Mesenchymal stem cell (in vitro differentiated cells and primary cell): ENCODE data around the gene FAM50A.

Experiments used
- DNase-seq: peaks from one replicate; pipeline ENCODE4 v3.0.0-alpha.2; 2013
- H2AFZ ChIP-seq: one replicate; pipeline ENCODE4 v1.6.1; 2013; ENCODE audit warnings: low read depth, mild to moderate bottlenecking, control low read depth, inconsistent platforms, low read length, moderate library complexity
- H2AK5ac ChIP-seq: 2 replicates; pipeline ENCODE4 v1.6.1; 2013; ENCODE audit warnings: low read length, moderate library complexity, mild to moderate bottlenecking, inconsistent platforms; ENCODE audit not compliant: severe bottlenecking
- H2BK120ac ChIP-seq: one replicate; pipeline ENCODE4 v1.6.1; 2013; ENCODE audit warnings: low read depth, mild to moderate bottlenecking, inconsistent platforms, low read length, moderate library complexity
- H2BK12ac ChIP-seq, 2 experiments: one replicate each; pipeline ENCODE4 v1.6.1; 2013; ENCODE audit warnings: inconsistent platforms in 2 of 2, low read length in 2 of 2, mild to moderate bottlenecking in 2 of 2, moderate library complexity in 2 of 2, control low read depth in 1 of 2
- H2BK15ac ChIP-seq: one replicate; pipeline ENCODE4 v1.6.1; 2013; ENCODE audit warnings: mild to moderate bottlenecking, low read depth, inconsistent platforms; ENCODE audit not compliant: poor library complexity, severe bottlenecking
- H2BK5ac ChIP-seq: 2 replicates; pipeline ENCODE4 v1.6.1; 2013; ENCODE audit warnings: low read depth, mild to moderate bottlenecking, low read length, control low read depth, inconsistent platforms; ENCODE audit not compliant: poor library complexity, severe bottlenecking
- H3K14ac ChIP-seq, 2 experiments: one replicate each; pipeline ENCODE4 v1.6.1; 2013; ENCODE audit warnings: inconsistent platforms in 2 of 2, low read length in 2 of 2, control low read depth in 1 of 2, mild to moderate bottlenecking in 1 of 2, moderate library complexity in 1 of 2
- H3K18ac ChIP-seq, 2 experiments: one replicate each; pipeline ENCODE4 v1.6.1; 2013; ENCODE audit warnings: inconsistent platforms in 2 of 2, low read length in 2 of 2, control low read depth in 1 of 2, low read depth in 1 of 2, mild to moderate bottlenecking in 1 of 2
- H3K23ac ChIP-seq, 2 experiments: one replicate each; pipeline ENCODE4 v1.6.1; 2013; ENCODE audit warnings: inconsistent platforms in 2 of 2, low read length in 2 of 2, mild to moderate bottlenecking in 2 of 2, moderate library complexity in 2 of 2, control low read depth in 1 of 2
- H3K27ac ChIP-seq: 2 replicates; pipeline ENCODE4 v1.5.1; 2013; ENCODE audit warnings: mild to moderate bottlenecking, moderate library complexity, low read length, control low read depth, inconsistent platforms; ENCODE audit not compliant: poor library complexity, severe bottlenecking
- H3K27me3 ChIP-seq, 2 experiments: 2 replicates each; pipeline versions ENCODE4 v1.6.1 to v1.7.0; 2013; ENCODE audit warnings: low read length in 2 of 2, mild to moderate bottlenecking in 2 of 2, moderate library complexity in 2 of 2, control low read depth in 1 of 2, inconsistent platforms in 1 of 2; ENCODE audit not compliant: control insufficient read depth in 1 of 2, insufficient read depth in 1 of 2
- H3K36me3 ChIP-seq, 2 experiments: 2 replicates each; pipeline versions ENCODE4 v1.6.1 to v1.7.0; 2013; ENCODE audit warnings: low read length in 2 of 2, control low read depth in 1 of 2, inconsistent platforms in 1 of 2, low read depth in 1 of 2, mild to moderate bottlenecking in 1 of 2; ENCODE audit not compliant: insufficient read depth in 2 of 2, control insufficient read depth in 1 of 2
- H3K4ac ChIP-seq, 2 experiments: one replicate each; pipeline ENCODE4 v1.6.1; 2013; ENCODE audit warnings: inconsistent platforms in 2 of 2, low read length in 2 of 2, mild to moderate bottlenecking in 2 of 2, moderate library complexity in 2 of 2, control low read depth in 1 of 2, low read depth in 1 of 2
- H3K4me1 ChIP-seq: 2 replicates; pipeline ENCODE4 v1.6.1; 2013; ENCODE audit warnings: low read depth, low read length, control low read depth; ENCODE audit not compliant: control insufficient read depth, insufficient read depth
- H3K4me2 ChIP-seq: 2 replicates; pipeline ENCODE4 v1.6.1; 2013; ENCODE audit warnings: low read length, mild to moderate bottlenecking, inconsistent platforms; ENCODE audit not compliant: poor library complexity, severe bottlenecking
- H3K4me3 ChIP-seq, 2 experiments: 2 replicates each; pipeline versions ENCODE4 v1.5.1 to v1.7.0; 2013; ENCODE audit warnings: low read length in 2 of 2, mild to moderate bottlenecking in 2 of 2, control low read depth in 1 of 2, low read depth in 1 of 2; ENCODE audit not compliant: insufficient read depth in 1 of 2
- H3K79me1 ChIP-seq: replicated peaks from 2 replicates; pipeline ENCODE4 v1.6.1; 2013; ENCODE audit warnings: mild to moderate bottlenecking, control low read depth, low read length, inconsistent platforms; ENCODE audit not compliant: poor library complexity, severe bottlenecking
- H3K9ac ChIP-seq: 2 replicates; pipeline ENCODE4 v1.7.0; 2013; ENCODE audit warnings: mild to moderate bottlenecking, low read length, moderate library complexity
- H3K9me3 ChIP-seq: 2 replicates; pipeline ENCODE4 v1.7.0; 2013; ENCODE audit warnings: mild to moderate bottlenecking, low read length; ENCODE audit not compliant: control insufficient read depth
- H4K8ac ChIP-seq: one replicate; pipeline ENCODE4 v1.6.1; 2013; ENCODE audit warnings: inconsistent platforms, mild to moderate bottlenecking, low read length, moderate library complexity
- H4K91ac ChIP-seq: one replicate; pipeline ENCODE4 v1.6.1; 2013; ENCODE audit warnings: mild to moderate bottlenecking, low read length, inconsistent platforms
- WGBS: methylation state at CpG from one replicate; pipeline ENCODE4 v1.1.7; 2013; ENCODE audit warnings: mixed read lengths; 5-methylcytosine and 5-hydroxymethylcytosine counted together

The FAM50A gene

GRCh38 chrX:154458116-154458953 lies 14.4 kb downstream of the FAM50A start, which contains the start of gene PLXNA3:
PLXNA3 (plus strand) TSS chrX:154458281; CDS start chrX:154460184, 1,903 bp downstream.
- Histone ChIP-seq H2BK15ac (peak within 1 kb of the TSS; percentile 28), H2BK120ac (peak within 1 kb of the TSS; percentile 92), H3K9ac (peak within 1 kb of the TSS; percentile 79), H3K27me3 (no peaks in the 10 kb centered on the region), H3K23ac (peak within 1 kb of the TSS in 1 of 2 experiments; percentile 96), H2AFZ (no peak within 1 kb of the TSS), H4K91ac (peak within 1 kb of the TSS; percentile 50), H3K79me1 (peaks cover 4% of the 10 kb centered on the region), H3K36me3 (peaks cover 24 to 34% of the 10 kb centered on the region in 2 experiments), H3K9me3 (no peaks in the 10 kb centered on the region), H2BK12ac (no peak within 1 kb of the TSS), H3K27ac (no peak within 1 kb of the TSS), H3K4me1 (peaks cover 18% of the 10 kb centered on the region), H3K4me2 (peak within 1 kb of the TSS; percentile 71), H3K14ac (peak within 1 kb of the TSS in 1 of 2 experiments; percentile 99), H4K8ac (no peak within 1 kb of the TSS), H3K4ac (peak within 1 kb of the TSS in 1 of 2 experiments; percentile 89), H2BK5ac (no peak within 1 kb of the TSS), H3K18ac (peak within 1 kb of the TSS in 1 of 2 experiments; percentile 91), H3K4me3 (peak within 1 kb of the TSS; percentile 83 to 86), H2AK5ac (no peak within 1 kb of the TSS)
- WGBS, result under 1% methylated on average over 13 of the region's 88 CpGs
- no peak for DNase-seq

GRCh38 chrX:154458954-154459778 lies 15.2 kb downstream of the FAM50A start:
- Histone ChIP-seq H3K23ac (peak overlapping the region in 1 of 2 experiments; percentile 96), H3K4me2 (peak overlapping the region; percentile 71), H3K36me3 (peaks cover 28 to 42% of the 10 kb centered on the region in 2 experiments), H3K9me3 (no peaks in the 10 kb centered on the region), H3K18ac (peak overlapping the region in 1 of 2 experiments; percentile 91), H2BK5ac (no peak overlapping the region), H2BK15ac (no peak overlapping the region), H3K14ac (peak overlapping the region in 1 of 2 experiments; percentile 99), H3K4me1 (peaks cover 18% of the 10 kb centered on the region), H3K27ac (no peak overlapping the region), H4K8ac (peak overlapping the region; percentile 23), H3K9ac (peak overlapping the region; percentile 79), H2BK120ac (peak overlapping the region; percentile 49), H4K91ac (no peak overlapping the region), H2AK5ac (no peak overlapping the region), H3K4me3 (peak overlapping the region; percentile 83 to 86), H3K4ac (peak overlapping the region in 1 of 2 experiments; percentile 89), H3K79me1 (peaks cover 6% of the 10 kb centered on the region), H2BK12ac (no peak overlapping the region), H3K27me3 (no peaks in the 10 kb centered on the region), H2AFZ (no peak overlapping the region)
- WGBS, result 22% methylated on average over 12 of the region's 15 CpGs
- DNase-seq, result no peak

GRCh38 chrX:154459832-154460231 lies 15.9 kb downstream of the FAM50A start:
- no peak overlapping the region for H3K14ac ChIP-seq
- H2BK5ac ChIP-seq, result no peak overlapping the region
- no peaks in the 10 kb centered on the region for H3K9me3 ChIP-seq
- H2BK12ac ChIP-seq, result no peak overlapping the region
- no peak for DNase-seq
- H3K4me3 ChIP-seq, result peak overlapping the region; percentile 83 to 86
- H3K9ac ChIP-seq, result peak overlapping the region; percentile 79
- WGBS, result 65% methylated on average over 11 of the region's 14 CpGs
- peaks cover 29 to 49% of the 10 kb centered on the region in 2 experiments for H3K36me3 ChIP-seq
- H3K4ac ChIP-seq, result peak overlapping the region in 1 of 2 experiments; percentile 28
- H3K4me2 ChIP-seq, result peak overlapping the region; percentile 70
- H3K4me1 ChIP-seq, result peaks cover 18% of the 10 kb centered on the region
- no peak overlapping the region for H4K8ac ChIP-seq
- no peak overlapping the region for H3K23ac ChIP-seq
- no peak overlapping the region for H4K91ac ChIP-seq
- no peaks in the 10 kb centered on the region for H3K27me3 ChIP-seq
- peak overlapping the region in 1 of 2 experiments; percentile 52 for H3K18ac ChIP-seq
- no peak overlapping the region for H3K27ac ChIP-seq
- no peak overlapping the region for H2AFZ ChIP-seq
- H2AK5ac ChIP-seq, result no peak overlapping the region
- H3K79me1 ChIP-seq, result peaks cover 8% of the 10 kb centered on the region
- H2BK120ac ChIP-seq, result no peak overlapping the region
- H2BK15ac ChIP-seq, result no peak overlapping the region
